Kidney epithelial cell (primary cell): ENCODE data around the gene ADM. TPM values are rescaled to one million over a fixed set of nuclear protein-coding genes. Genes with fewer than 3 reads are reported as not detected.

Experiments
- DNase-seq: peaks from one replicate; pipeline ENCODE4 v3.0.0-alpha.2; 2010; ENCODE audit warnings: low read depth
- H3K27me3 ChIP-seq: 2 replicates; pipeline ENCODE4 v1.6.0; 2011; ENCODE audit warnings: low read length; ENCODE audit not compliant: control insufficient read depth, insufficient read depth
- H3K36me3 ChIP-seq: 2 replicates; pipeline ENCODE4 v1.5.1; 2011; ENCODE audit warnings: low read length; ENCODE audit not compliant: control insufficient read depth, insufficient read depth
- H3K4me3 ChIP-seq: 2 replicates; pipeline ENCODE4 v1.5.1; 2011; ENCODE audit warnings: low read depth, mild to moderate bottlenecking, control low read depth, low read length
- CTCF ChIP-seq: IDR thresholded peaks from 2 replicates; pipeline ENCODE4 v1.5.1; 2011; ENCODE audit warnings: mild to moderate bottlenecking, moderate library complexity, low read length, control low read depth, inconsistent platforms; ENCODE audit not compliant: insufficient read depth, poor library complexity, severe bottlenecking
- total RNA-seq: library from RNA; depleted of rRNA; stranded (reverse); fragments of >200 nt; gene quantifications from 2 replicates; pipeline ENCODE4 v1.2.3, GENCODE V29; 2015

The ADM gene
- total RNA-seq, 1 donor from 2014 or later: 68.1 TPM

GRCh38 chr11:10302359-10302743 is 2.5 kb upstream of the ADM start:
- TF ChIP-seq CTCF: no peak
- Histone ChIP-seq H3K4me3 (peak overlapping the region; percentile 55), H3K36me3 (no peaks in the 10 kb centered on the region), H3K27me3 (no peaks in the 10 kb centered on the region)
- no peak for DNase-seq

- Histone ChIP-seq H3K27me3 (no peaks in the 10 kb centered on the region), H3K4me3 (peak overlapping the region; percentile 55), H3K36me3 (no peaks in the 10 kb centered on the region)
- TF ChIP-seq CTCF: no peak
- DNase-seq: no peak
Observed at GRCh38 chr11:10302744-10303557, 1.9 kb upstream of the ADM start.

- DNase-seq: no peak
Observed at GRCh38 chr11:10303558-10304363, 1.1 kb upstream of the ADM start.

GRCh38 chr11:10305262-10305963 is 540 bp downstream of the ADM start:
- TF ChIP-seq CTCF: no peak
- H3K27me3 ChIP-seq: no peaks in the 10 kb centered on the region
- H3K36me3 ChIP-seq: no peaks in the 10 kb centered on the region
- peak overlapping the region; percentile 55 for H3K4me3 ChIP-seq
- no peak for DNase-seq

More at GRCh38 chr11:10303558-10304363, 1.1 kb upstream of the ADM start:
- no peak for TF ChIP-seq CTCF
- H3K4me3 ChIP-seq: peak overlapping the region; percentile 55
- H3K27me3 ChIP-seq: no peaks in the 10 kb centered on the region
- no peaks in the 10 kb centered on the region for H3K36me3 ChIP-seq

- peak overlapping the region; percentile 55 for H3K4me3 ChIP-seq
- DNase-seq: no peak
- TF ChIP-seq CTCF: peak; percentile 1
- H3K36me3 ChIP-seq: no peaks in the 10 kb centered on the region
- H3K27me3 ChIP-seq: no peaks in the 10 kb centered on the region
Observed at GRCh38 chr11:10305964-10306918, 1.4 kb downstream of the ADM start.
